ENCODE results near the gene BMERB1.
"Not testable (repeated sequence)": the region's sequence is repeated elsewhere in the genome, so short reads cannot be mapped to it uniquely, and the experiment has no call there.

The BMERB1 gene

DNA sequence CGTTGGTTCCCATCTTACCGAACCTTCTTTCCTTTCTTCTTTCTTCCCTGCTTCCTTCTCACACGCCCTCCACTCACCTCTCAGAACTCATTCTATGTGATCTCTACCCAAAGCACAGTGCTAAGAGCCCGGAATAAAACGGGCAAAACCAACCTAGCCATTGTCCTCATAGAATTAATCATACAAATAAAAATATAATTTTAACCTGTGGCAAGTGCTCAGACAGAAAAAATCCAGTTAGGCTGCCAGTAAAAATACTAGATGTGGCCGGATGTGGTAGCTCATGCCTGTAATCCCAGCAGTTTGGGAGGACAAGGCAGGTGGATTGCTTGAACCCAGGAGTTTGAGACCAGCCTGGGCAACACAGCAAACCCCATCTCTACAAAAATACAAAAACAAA, 27.0 kb downstream of the BMERB1 start:
- no peak for DNase-seq (ENCODE audit: low read depth, low spot score)

DNA sequence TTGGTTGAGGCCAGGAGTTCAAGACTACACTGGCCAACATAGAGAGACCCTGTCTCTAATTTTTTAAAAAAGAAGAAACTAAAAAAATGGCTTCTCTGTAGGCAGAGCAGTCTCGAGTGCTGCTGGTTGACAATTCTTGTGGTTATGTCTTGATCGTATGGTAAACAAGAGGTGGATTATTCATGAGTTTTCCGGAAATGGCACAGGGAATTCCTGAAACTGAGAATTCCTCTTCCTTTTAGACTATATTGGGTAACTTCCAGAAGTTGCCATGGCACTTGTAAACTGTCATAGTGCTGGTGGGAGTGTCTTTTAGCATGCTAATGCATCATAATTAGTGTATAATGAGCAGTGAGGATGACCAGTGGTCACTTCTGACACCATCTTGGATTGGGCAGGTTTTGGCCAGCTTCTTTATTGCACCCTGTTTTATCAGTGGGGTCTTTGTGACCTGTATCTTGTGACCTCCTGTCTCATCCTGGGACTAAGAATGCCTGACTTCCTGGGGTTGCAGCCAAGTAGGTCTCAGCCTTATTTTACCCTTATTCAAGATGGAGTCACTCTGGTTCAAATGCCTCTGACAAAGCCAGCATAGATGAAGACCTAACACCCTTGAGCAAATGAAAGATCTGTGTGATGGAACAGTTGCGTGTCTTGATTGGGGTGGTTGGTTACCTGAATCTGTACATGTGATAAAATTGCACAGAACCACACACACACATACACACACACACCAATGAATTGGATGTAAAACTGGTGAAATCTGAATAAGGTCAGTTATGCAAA, 30.2 kb downstream of the BMERB1 start:
- DNase-seq (ENCODE audit: low read depth, low spot score): no peak

GRCh38 chr16:15466131-15466530, 31.7 kb downstream of the BMERB1 start:
- no peak for DNase-seq (ENCODE audit: low read depth, low spot score)

- no peak for DNase-seq (ENCODE audit: low read depth, low spot score)
Observed at GRCh38 chr16:15466886-15467781, 32.7 kb downstream of the BMERB1 start.

GRCh38 chr16:15476971-15477370, 42.6 kb downstream of the BMERB1 start:
- not testable (repeated sequence) for DNase-seq (ENCODE audit: low read depth, low spot score)

DNA sequence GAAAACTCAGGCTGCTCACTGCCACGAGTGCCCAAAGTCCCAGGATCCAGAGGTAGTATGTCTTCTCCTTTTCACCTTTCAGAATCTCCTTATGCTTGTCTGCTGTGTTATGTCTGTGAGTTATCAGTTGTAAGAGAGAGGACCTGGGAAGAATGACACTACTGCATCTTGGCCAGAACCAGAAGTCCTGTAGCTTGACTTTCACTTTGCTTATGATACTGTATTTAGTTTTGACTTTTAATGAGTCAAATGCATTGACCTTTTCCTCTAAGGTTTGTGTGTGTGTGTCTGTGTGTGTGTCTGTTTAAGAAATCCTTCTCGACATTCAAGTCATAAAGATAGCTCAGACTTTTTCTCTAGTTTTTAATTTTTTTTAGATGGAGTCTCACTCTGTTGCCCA, 43.4 kb downstream of the BMERB1 start:
- DNase-seq (ENCODE audit: low read depth, low spot score): no peak

- peak; percentile 72 for DNase-seq (ENCODE audit: low read depth, low spot score)
Observed at GRCh38 chr16:15482068-15482747, 47.8 kb downstream of the BMERB1 start.

- no peak for DNase-seq (ENCODE audit: low read depth, low spot score)
Observed at GRCh38 chr16:15482748-15483298, 48.4 kb downstream of the BMERB1 start.

- no peak for DNase-seq (ENCODE audit: low read depth, low spot score)
Observed at GRCh38 chr16:15483857-15484256, 49.5 kb downstream of the BMERB1 start.

- DNase-seq (ENCODE audit: low read depth, low spot score): no peak
Observed at GRCh38 chr16:15484662-15485061, 50.3 kb downstream of the BMERB1 start.

DNA sequence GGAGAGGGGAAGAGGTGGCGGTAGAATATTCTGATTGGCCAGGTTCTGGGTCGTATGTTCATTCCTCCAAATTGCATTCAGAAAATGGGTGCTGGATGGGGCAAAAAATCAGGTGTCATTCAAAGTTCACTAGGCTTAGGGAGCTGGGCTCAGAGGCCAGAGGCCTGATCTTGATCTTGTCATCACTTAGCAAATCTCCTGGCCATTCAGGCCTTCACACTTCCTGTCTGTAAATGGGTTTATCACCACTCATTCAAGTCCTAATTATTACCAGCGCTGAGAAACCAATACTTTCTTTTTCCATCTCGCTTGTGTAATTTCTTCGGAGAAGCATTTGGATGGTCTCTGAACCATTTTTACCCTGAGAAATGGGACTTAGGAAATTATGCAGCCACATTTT, 50.8 kb downstream of the BMERB1 start:
- DNase-seq (ENCODE audit: low read depth, low spot score): no peak

GRCh38 chr16:15486661-15487060, 52.3 kb downstream of the BMERB1 start:
- no peak for DNase-seq (ENCODE audit: low read depth, low spot score)

DNA sequence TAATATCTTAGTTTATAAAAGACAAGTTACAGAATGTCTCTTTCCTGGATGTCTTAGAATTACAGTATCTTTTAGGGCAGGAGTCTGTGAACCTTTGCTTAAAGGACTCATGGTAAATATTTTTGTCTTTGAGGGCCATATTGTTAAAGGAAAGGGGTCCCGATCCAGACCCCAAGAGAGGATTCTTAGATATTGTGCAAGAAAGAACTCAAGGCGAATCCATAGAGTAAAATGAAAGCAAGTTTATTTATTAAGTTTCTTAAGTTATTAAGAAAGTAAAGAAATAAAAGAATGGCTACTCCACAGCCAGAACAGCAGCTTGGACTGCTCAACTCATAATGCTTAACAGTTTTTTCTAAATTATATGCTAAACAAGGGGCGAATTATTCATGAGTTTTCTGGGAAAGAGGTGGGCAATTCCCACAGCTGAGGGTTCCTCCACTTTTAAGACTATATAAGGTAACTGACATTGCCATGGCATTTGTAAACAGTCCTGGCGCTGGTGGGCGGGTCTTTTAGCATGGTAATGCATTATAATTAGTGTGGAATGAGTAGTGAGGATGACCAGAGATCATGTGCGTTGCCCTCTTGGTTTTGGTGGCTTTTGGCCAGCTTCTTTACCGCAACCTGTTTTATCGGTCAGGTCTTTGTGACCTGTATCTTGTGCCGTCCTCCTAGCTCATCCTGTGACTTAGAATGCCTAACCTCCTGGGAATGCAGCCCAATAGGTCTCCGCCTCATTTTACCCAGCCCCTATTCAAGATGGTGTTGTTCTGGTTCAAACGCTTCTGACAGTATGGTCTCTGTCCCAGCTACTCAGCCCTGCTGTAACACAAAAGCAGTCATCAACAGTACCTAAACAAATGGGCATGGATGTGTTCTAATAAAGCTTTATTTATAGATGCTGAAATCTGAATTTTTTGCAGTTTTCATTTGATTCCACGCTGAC, 53.2 kb downstream of the BMERB1 start:
- DNase-seq (ENCODE audit: low read depth, low spot score): no peak

- DNase-seq (ENCODE audit: low read depth, low spot score): no peak
Observed at GRCh38 chr16:15489016-15489415, 54.6 kb downstream of the BMERB1 start.

DNA sequence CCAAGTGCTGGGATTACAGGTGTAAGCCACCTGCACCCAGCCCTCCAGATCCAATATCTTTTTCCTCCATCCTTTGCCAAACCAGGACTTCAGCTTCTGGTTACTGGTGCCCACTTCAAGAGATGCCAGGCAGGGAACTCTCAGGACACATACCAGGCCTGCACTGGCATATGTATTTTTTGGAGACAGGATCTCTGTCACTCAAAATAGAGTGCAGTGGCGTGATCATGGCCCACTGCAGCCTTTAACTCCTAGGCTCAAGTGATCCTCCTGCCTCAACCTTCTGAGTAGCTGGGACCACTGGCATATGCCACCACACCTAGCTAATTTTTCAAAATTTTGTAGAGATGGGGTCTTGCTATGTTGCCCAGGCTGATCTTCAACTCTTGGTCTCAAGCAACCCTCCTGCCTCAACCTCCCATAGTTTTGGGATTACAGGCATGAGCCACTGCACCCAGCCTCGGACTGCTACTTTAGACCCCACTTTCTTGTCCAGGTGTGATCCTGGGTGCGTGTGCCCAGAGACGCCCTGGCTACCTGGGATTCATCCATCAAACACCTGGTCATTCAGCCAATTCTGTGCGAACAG, 55.8 kb downstream of the BMERB1 start:
- no peak for DNase-seq (ENCODE audit: low read depth, low spot score)

DNA sequence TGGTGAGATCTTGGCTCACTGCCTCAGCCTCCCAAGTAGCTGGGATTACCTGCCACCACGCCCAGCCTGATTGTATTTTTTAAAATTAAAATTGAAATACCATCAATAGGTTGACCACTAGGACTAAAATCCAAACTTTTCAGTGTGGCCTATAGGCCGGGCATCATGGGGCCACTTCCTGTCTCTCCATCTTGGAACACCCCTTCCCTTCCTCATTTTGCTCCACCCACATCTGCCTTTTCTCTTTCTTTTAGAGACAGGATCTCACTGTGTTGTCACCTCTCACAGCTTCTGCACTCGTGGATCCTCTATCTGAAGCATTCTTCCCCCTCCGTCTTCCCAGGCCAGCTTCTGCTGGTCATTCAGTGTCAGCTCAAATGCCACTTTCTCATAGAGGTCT, 57.0 kb downstream of the BMERB1 start:
- DNase-seq (ENCODE audit: low read depth, low spot score): no peak

GRCh38 chr16:15492091-15492740, 57.8 kb downstream of the BMERB1 start:
- no peak for DNase-seq (ENCODE audit: low read depth, low spot score)

DNA sequence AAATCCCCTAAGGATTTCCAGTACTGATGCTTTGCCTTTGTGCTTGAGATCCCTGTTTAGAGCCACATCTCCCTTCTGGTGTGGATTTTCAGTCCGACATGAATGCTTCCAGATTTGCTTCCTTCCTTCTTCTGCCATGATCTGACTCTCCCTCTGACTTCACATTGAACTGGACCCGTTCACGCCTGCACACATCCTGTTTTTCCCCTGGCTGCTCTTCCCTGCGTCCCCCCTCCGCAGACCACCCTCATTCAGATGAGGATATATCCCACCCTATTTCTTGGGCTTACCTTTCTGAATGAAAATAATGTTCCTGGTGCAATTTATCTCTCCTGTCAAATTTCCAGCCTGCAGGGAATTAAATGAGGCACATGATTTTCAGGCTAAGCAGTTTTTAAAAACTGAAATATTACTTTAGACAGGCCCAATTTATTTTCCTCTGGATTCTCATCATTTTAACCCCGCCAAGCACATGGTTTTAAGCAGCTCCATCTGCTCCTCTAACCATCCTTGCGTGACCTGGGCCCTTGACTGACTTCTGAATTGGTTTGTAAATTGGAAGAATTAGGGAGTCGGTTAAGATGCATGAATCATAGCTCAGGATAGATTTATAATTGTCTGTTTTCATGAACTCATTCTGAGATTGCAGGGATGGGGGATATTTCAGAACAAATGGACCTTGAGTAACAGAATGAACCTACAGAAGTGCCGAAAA, 59.2 kb downstream of the BMERB1 start:
- DNase-seq (ENCODE audit: low read depth, low spot score): no peak

DNA sequence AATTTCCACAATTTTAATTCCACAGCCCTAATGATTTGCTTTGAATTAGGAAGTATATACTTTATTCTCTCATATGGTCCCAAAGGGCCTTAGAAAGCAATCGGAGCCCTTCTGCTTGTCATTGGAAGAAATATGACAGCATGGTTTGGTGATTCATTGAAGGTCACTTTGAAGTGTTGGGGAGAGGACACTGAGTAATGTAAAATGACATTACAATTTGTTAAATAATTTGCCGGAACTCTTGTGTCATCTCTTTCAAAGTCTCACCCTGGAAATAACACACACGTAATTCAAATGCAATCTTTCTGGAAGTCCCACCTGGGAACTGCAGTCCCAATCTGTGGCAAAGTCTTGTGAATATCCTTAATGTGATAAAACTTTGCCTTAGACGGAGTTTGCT, 59.8 kb downstream of the BMERB1 start:
- no peak for DNase-seq (ENCODE audit: low read depth, low spot score)

Data from brain pericyte (primary cell).